ENCODE data around the gene DTX2.
"Not testable (repeated sequence)": the region's sequence is repeated elsewhere in the genome, so short reads cannot be mapped to it uniquely, and the experiment has no call there.

Gene DTX2

GRCh38 chr7:76484456-76484855, 22.9 kb downstream of the DTX2 start:
- not testable (repeated sequence) for H3K4me1 ChIP-seq, DNase-seq, H3K27ac ChIP-seq

DNA sequence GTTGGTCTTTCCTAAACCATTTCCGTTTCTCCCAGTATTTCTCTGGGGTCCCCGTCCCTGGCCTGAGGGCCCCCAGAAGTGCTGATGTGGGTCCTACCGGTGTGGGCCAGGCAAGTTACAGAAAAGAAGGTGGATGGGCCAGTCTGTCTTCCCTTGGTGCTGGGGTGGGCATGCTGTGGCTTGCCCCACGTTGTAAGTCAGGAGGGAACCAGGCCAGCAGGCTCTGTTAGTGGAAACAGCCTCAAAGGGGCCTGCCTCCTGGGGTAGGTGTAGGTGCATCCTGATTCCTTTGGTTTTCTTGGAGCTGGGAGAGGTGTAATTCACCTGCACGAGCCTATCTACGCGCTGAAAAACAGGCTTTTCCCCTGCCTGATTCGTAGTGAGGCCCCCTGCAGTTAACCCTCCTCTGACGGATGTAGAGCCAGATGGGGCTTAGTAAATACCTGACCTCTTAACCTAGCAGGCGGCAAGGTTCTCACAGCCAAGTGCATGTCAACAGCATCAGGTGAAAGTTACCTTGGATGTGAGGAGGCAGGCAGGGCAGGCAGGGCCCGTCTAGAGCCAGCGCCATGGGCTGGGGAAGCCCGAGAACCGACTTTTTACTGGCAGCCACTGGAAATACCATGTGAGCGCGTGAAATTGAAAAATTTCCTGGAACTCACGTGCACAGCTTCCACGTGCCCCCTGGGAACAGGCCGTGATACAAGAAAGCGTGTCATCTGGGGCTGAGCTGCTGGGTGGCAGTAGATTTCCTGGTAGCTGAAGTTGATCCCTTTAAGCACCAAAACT, 24.5 kb downstream of the DTX2 start:
- H3K4me3 ChIP-seq; DNase-seq; H3K4me1 ChIP-seq; intact Hi-C loops (cut with DNase I; ENCODE audit: low total_unique reads); H3K27ac ChIP-seq; H3K27me3 ChIP-seq; H3K9me3 ChIP-seq: not testable (repeated sequence)
- peaks cover 7 to 23% (median 23%) of the 10 kb centered on the region in 3 donors for H3K36me3 ChIP-seq

More at GRCh38 chr7:76484456-76484855, 22.9 kb downstream of the DTX2 start:
- H3K27me3 ChIP-seq; H3K9me3 ChIP-seq; H3K4me3 ChIP-seq; intact Hi-C loops (cut with DNase I; ENCODE audit: low total_unique reads): not testable (repeated sequence)
- H3K36me3 ChIP-seq = peaks cover 7 to 32% (median 30%) of the 10 kb centered on the region in 3 donors

GRCh38 chr7:76486618-76487017, 25.1 kb downstream of the DTX2 start:
- peaks cover 7 to 22% (median 21%) of the 10 kb centered on the region in 3 donors for H3K36me3 ChIP-seq
- H3K27me3 ChIP-seq; H3K9me3 ChIP-seq; H3K4me1 ChIP-seq; DNase-seq; H3K4me3 ChIP-seq; H3K27ac ChIP-seq; intact Hi-C loops (cut with DNase I; ENCODE audit: low total_unique reads): not testable (repeated sequence)

DNA sequence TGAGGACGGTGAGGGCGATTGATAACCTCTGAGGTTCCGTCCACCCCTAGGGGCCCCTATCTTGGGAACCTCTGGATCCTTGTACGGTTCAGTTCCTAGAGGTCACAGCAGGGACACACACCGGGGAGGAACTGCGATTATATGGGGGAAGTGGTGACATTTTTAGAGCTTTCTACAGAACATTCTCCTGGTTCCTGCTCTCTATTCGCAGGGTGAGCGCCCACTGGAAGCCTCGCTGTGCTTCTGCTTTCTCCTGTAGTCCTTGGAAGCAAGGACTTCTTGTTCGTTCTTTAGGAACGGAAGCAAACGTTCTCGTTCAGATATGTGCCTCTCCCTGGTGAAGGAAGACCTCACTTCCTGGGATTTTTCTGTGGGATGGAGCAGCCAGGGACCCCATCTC, 26.5 kb downstream of the DTX2 start:
- intact Hi-C loops (cut with DNase I; ENCODE audit: low total_unique reads); H3K9me3 ChIP-seq; DNase-seq; H3K4me3 ChIP-seq; H3K27me3 ChIP-seq; H3K27ac ChIP-seq; H3K4me1 ChIP-seq: not testable (repeated sequence)
- peaks cover 3 to 11% (median 8%) of the 10 kb centered on the region in 3 donors for H3K36me3 ChIP-seq

DNA sequence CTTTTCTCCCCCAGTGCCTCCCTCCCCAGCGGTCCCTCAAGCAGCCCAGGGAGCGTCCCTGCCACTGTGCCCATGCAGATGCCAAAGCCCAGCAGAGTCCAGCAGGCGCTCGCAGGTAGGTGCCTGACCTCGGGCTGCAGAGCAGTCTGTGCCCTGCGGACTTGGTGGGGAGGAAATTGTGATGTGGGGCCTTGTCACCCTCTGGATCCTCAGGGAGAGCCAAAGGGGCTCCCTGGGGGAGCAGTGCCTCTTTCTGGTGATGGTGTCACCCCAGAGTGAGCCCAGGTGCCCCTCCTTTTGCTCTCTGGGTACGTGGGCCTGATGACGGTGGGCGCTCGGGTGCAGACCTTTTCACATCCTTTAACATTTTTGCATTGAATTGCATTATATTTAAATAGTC, 30.6 kb downstream of the DTX2 start:
- DNase-seq; H3K9me3 ChIP-seq; H3K36me3 ChIP-seq; H3K27me3 ChIP-seq; H3K4me3 ChIP-seq; H3K27ac ChIP-seq; intact Hi-C loops (cut with DNase I; ENCODE audit: low total_unique reads); H3K4me1 ChIP-seq: not testable (repeated sequence)

DNA sequence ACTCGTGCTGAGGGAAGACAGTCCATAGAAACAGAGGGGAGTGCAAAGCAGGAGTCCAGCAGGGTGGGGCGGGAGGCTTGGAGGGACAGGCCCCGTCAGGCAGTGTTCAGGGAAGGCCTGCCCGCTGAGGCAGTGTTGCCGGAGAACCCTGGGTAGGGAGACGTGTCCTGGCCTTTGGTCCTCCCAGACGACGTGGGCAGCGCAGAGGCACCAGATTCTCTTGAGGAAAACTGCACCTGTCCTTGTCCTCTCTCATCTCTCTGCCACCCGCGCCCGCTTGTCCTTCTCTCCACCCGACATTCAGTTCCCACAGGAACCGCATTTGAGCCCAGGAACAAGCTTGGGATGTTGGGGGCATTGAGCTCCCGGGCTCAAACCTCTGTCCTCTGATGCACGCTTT, 34.2 kb downstream of the DTX2 start:
- intact Hi-C loops (cut with DNase I; ENCODE audit: low total_unique reads); H3K4me1 ChIP-seq; H3K36me3 ChIP-seq; H3K27ac ChIP-seq; H3K9me3 ChIP-seq; H3K4me3 ChIP-seq; DNase-seq; H3K27me3 ChIP-seq: not testable (repeated sequence)

DNA sequence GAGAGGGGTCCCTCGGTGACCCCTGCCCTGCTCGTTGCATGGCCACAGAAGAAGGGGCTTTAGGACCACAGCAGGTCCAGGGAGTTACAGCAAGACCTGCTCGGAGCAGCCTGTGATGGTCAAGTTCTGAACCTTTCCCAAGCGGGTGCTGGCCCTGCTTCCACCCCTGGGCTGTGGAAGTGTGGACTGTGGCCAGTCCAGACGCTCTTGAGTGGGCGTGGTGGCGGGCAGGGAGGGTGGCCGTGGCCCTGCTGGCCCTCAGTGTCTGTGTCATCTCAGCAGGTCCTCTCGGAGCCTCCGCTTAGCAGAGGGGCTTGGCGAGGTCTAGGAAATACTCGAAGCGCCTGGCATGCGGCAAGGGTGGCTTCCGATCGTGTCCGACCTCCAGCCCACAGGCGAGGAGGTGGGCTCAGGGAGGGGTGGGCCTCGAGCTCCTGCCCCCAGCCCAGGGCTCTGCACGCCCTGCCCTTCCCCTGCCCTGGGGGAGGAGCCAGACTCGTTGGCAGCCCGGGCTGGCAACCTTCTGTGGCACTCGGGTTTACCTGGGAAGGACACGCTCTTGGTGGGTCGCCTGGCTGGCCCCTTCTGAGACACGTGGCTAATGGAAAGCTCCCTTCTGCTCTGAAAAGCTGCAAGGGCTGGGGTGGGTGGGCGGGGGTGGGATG, 36.5 kb downstream of the DTX2 start:
- intact Hi-C loops (cut with DNase I; ENCODE audit: low total_unique reads); H3K9me3 ChIP-seq; H3K4me1 ChIP-seq; H3K27ac ChIP-seq; H3K4me3 ChIP-seq; H3K27me3 ChIP-seq; DNase-seq: not testable (repeated sequence)
- peaks cover 0 to 23% (median 12%) of the 10 kb centered on the region in 3 donors for H3K36me3 ChIP-seq

DNA sequence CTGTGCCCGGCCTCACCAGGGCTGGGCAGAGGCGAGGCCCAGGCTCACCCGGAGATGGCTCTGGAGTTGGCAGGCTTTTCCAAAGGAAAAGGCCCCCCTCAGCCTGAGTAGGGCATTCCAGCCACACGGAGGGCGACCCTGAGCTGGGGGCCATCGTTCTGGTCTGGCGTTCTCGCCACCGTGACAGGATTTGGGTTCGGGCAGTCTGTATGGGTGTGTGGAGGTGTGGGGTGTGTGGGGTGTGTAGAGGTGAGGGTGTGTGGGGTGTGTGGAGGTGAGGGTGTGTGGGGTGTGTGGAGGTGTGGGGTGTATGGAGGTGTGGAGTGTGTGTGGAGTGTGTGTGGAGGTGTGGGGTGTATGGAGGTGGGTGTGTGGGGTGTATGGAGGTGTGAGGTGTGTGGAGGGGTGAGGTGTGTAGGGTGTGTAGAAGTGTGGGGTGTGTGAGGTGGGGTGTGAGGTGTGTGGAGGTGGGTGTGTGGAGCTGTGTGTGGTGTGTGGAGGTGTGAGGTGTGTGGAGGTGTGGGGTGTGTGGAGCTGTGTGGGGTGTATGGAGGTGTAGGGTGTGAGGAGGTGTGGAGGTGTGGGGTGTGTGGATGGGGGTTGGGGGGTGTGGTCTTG, 37.2 kb downstream of the DTX2 start:
- H3K4me1 ChIP-seq; intact Hi-C loops (cut with DNase I; ENCODE audit: low total_unique reads); H3K9me3 ChIP-seq; H3K4me3 ChIP-seq; DNase-seq; H3K27me3 ChIP-seq; H3K27ac ChIP-seq: not testable (repeated sequence)
- peaks cover 0 to 29% (median 16%) of the 10 kb centered on the region in 3 donors for H3K36me3 ChIP-seq

GRCh38 chr7:76499201-76499923, 37.9 kb downstream of the DTX2 start:
- H3K4me3 ChIP-seq; H3K27me3 ChIP-seq; H3K27ac ChIP-seq; H3K4me1 ChIP-seq; H3K9me3 ChIP-seq; DNase-seq; intact Hi-C loops (cut with DNase I; ENCODE audit: low total_unique reads): not testable (repeated sequence)
- H3K36me3 ChIP-seq = peaks cover 0 to 29% (median 16%) of the 10 kb centered on the region in 3 donors

- H3K27ac ChIP-seq; DNase-seq; intact Hi-C loops (cut with DNase I; ENCODE audit: low total_unique reads); H3K4me1 ChIP-seq; H3K27me3 ChIP-seq; H3K9me3 ChIP-seq; H3K4me3 ChIP-seq: not testable (repeated sequence)
- peaks cover under 1 to 35% (median 19%) of the 10 kb centered on the region in 3 donors for H3K36me3 ChIP-seq
Measured at GRCh38 chr7:76499924-76500241, 38.4 kb downstream of the DTX2 start.

DNA sequence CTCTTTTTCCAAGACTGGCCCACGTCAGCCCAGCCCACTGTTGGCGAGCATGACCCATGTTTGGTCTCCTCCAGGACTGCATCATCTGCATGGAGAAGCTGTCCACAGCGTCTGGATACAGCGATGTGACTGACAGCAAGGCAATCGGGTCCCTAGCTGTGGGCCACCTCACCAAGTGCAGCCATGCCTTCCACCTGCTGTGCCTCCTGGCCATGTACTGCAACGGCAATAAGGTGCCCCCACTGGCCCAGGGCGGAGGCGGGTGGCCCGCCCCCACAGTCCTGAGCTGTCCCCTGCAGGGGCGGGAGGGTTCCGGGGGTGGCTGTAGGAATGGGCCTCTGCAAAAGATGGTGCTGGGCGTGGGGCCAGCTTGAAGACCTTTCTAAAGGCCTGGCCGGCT, 40.7 kb downstream of the DTX2 start:
- H3K9me3 ChIP-seq; H3K4me3 ChIP-seq; H3K4me1 ChIP-seq; H3K27ac ChIP-seq; intact Hi-C loops (cut with DNase I; ENCODE audit: low total_unique reads); H3K27me3 ChIP-seq; DNase-seq: not testable (repeated sequence)
- peaks cover 14 to 56% (median 32%) of the 10 kb centered on the region in 3 donors for H3K36me3 ChIP-seq

- not testable (repeated sequence) for H3K27me3 ChIP-seq
Measured at GRCh38 chr7:76502836-76503235, 41.3 kb downstream of the DTX2 start.

DNA sequence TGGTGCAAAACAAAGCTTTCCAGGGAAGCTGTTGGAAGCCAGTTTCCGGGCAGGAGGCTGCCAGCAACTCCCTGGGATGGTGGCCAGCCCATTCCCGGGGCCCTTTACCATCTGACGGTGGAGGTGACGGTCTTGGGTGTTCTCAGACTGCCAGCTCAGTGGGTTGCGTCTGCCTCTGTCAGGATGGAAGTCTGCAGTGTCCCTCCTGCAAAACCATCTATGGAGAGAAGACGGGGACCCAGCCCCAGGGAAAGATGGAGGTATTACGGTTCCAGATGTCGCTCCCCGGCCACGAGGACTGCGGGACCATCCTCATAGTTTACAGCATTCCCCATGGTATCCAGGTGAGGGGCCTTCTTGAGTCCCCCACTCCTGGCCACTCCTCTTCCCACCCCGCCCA, 41.7 kb downstream of the DTX2 start:
- H3K27me3 ChIP-seq; H3K4me3 ChIP-seq; DNase-seq; intact Hi-C loops (cut with DNase I; ENCODE audit: low total_unique reads); H3K9me3 ChIP-seq; H3K4me1 ChIP-seq; H3K27ac ChIP-seq: not testable (repeated sequence)
- H3K36me3 ChIP-seq = peaks cover 14 to 56% (median 32%) of the 10 kb centered on the region in 3 donors

More at GRCh38 chr7:76502836-76503235, 41.3 kb downstream of the DTX2 start:
- H3K4me3 ChIP-seq; DNase-seq; H3K27ac ChIP-seq; H3K9me3 ChIP-seq; intact Hi-C loops (cut with DNase I; ENCODE audit: low total_unique reads); H3K4me1 ChIP-seq: not testable (repeated sequence)
- H3K36me3 ChIP-seq = peaks cover 14 to 56% (median 32%) of the 10 kb centered on the region in 3 donors

Data from tibial artery (tissue), 4 donors.